ENCODE measurements around the gene ACER3.

Gene ACER3

DNA sequence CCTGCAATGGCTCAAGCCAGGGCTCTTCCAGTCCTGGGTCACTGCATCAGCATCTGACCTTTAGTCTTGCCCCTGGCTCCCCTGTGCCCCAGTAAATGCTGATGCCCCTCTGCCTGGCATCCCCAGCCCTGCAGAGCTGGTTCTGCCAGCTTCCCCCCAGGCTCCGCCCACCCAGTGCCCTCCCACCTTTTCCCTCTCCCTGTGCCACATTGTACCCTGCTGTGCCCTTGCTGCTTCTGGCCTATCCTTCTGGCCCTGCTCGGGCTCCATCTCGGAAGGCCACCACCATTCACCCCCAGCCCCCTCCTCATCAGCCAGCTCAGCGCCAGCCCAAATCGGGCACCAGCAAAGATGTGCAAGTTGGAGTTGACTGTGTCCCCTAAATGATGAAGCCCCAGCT lies 213.5 kb downstream of the ACER3 start:
- CTCF ChIA-PET = interaction anchor here (1.1 to 2.5 kb wide), 3 partner anchors 9 to 26 kb away, joined by 4 to 7 read pairs (median 6); no protein-coding TSS in a partner anchor
- WGBS (ENCODE audit: insufficient coverage) = 94% methylated on average over 2 of the region's 5 CpGs
- Histone ChIP-seq H3K27me3 (replicated peaks in 2 of 5; ENCODE audit: control insufficient read depth in 4 of 5, insufficient read depth in 5 of 5, low read length in 4 of 5) (peaks cover 0 to 3% (median 2%) of the 10 kb centered on the region in 5 experiments), H3K9me3 (ENCODE audit: control extremely low read depth in 1 of 5, control insufficient read depth in 4 of 5, insufficient read depth in 2 of 5, low read depth in 1 of 5, low read length in 4 of 5) (peaks cover 0 to 3% (median 0%) of the 10 kb centered on the region in 5 experiments), H3K27ac (ENCODE audit: insufficient read depth in 1 of 2, low read depth in 1 of 2, low read length in 2 of 2, poor library complexity in 1 of 2, severe bottlenecking in 2 of 2) (no peak overlapping the region), H3K4me3 (ENCODE audit: control insufficient read depth in 1 of 7, extremely low read depth in 1 of 7, insufficient read depth in 4 of 7, low read depth in 2 of 7, low read length in 6 of 7) (no peak overlapping the region), H3K36me3 (ENCODE audit: control insufficient read depth in 4 of 4, insufficient read depth in 4 of 4, low read length in 3 of 4) (no peaks in the 10 kb centered on the region), H3K4me1 (ENCODE audit: control extremely low read depth in 1 of 4, control insufficient read depth in 4 of 4, insufficient read depth in 4 of 4, low read length in 3 of 4) (peaks cover 0 to 24% (median 20%) of the 10 kb centered on the region in 4 experiments)
- POLR2A ChIA-PET = no interaction called here
- no peak for DNase-seq

DNA sequence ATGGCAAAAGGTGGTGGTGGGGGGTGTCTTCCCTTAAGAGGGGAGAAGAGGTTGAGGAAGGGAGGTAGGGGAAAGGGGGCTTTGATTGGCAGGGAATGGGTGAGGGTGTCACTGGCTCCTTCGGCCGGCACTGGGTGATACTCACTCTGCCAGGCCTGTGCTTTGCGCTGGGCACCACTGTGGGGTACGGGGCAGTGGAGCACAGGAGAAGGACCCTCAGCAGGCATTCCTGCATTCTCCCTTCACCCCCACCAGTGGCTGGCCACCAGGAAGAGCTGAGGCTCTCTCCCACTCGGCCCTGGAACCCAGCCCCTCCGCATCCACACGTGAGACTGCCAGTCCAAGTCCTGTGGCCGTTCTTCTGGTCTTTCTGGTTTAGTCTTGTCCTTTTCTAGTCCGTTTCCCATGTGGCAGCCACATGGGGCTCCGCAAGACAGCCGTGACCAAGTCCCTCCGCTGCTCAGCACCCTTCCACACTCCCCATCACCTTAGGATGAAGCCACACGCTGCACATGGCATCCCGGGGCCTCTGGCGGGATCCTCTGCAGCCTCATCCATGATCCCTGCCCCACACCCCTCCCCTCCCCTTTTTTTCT lies 214.0 kb downstream of the ACER3 start:
- H3K36me3 ChIP-seq (ENCODE audit: control insufficient read depth in 4 of 4, insufficient read depth in 4 of 4, low read length in 3 of 4) = no peaks in the 10 kb centered on the region
- DNase-seq = no peak
- peaks cover 0 to 3% (median 0%) of the 10 kb centered on the region in 5 experiments for H3K9me3 ChIP-seq (ENCODE audit: control extremely low read depth in 1 of 5, control insufficient read depth in 4 of 5, insufficient read depth in 2 of 5, low read depth in 1 of 5, low read length in 4 of 5)
- H3K4me1 ChIP-seq (ENCODE audit: control extremely low read depth in 1 of 4, control insufficient read depth in 4 of 4, insufficient read depth in 4 of 4, low read length in 3 of 4) = peaks cover 0 to 24% (median 20%) of the 10 kb centered on the region in 4 experiments
- peaks cover 0 to 3% (median 2%) of the 10 kb centered on the region in 5 experiments for H3K27me3 ChIP-seq (replicated peaks in 2 of 5; ENCODE audit: control insufficient read depth in 4 of 5, insufficient read depth in 5 of 5, low read length in 4 of 5)
- ChIA-PET CTCF (interaction anchor here (1.1 to 2.5 kb wide), 3 partner anchors 9 to 27 kb away, joined by 4 to 7 read pairs (median 6); no protein-coding TSS in a partner anchor), POLR2A (no interaction called here)
- 97% methylated on average over 13 of the region's 15 CpGs for WGBS (ENCODE audit: insufficient coverage)
- no peak overlapping the region for H3K27ac ChIP-seq (ENCODE audit: insufficient read depth in 1 of 2, low read depth in 1 of 2, low read length in 2 of 2, poor library complexity in 1 of 2, severe bottlenecking in 2 of 2)
- H3K4me3 ChIP-seq (ENCODE audit: control insufficient read depth in 1 of 7, extremely low read depth in 1 of 7, insufficient read depth in 4 of 7, low read depth in 2 of 7, low read length in 6 of 7) = no peak overlapping the region

DNA sequence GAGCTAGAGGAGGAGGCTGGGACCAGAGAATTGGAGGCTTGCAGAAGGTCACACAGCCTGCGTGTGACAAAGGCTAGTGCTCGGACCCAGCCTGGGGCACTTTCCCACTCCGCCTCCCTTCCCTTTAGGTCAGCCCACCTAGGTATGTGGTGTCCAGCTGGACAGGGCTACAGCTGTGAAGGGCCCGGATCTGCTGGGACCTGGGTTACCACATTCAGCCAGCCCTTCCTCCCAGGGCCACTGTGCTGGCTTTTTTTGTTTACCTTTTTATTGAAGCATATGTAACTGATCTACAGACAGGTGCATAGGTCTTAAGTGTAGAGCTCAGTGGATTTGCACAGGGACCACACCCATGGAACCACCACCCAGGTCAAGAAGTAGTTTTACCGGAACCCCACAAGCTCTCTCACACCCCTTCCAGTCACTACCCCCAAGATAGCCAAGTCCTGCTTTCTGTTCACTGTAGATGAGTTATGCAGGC lies 214.7 kb downstream of the ACER3 start:
- no peak overlapping the region for H3K27ac ChIP-seq (ENCODE audit: insufficient read depth in 1 of 2, low read depth in 1 of 2, low read length in 2 of 2, poor library complexity in 1 of 2, severe bottlenecking in 2 of 2)
- ChIA-PET CTCF (interaction anchor here (1.0 to 2.5 kb wide), 5 partner anchors 10 to 38 kb away, joined by 3 to 7 read pairs (median 4); no protein-coding TSS in a partner anchor), POLR2A (no interaction called here)
- no peaks in the 10 kb centered on the region for H3K36me3 ChIP-seq (ENCODE audit: control insufficient read depth in 4 of 4, insufficient read depth in 4 of 4, low read length in 3 of 4)
- 100% methylated on average over 3 of the region's 5 CpGs for WGBS (ENCODE audit: insufficient coverage)
- H3K4me3 ChIP-seq (ENCODE audit: control insufficient read depth in 1 of 7, extremely low read depth in 1 of 7, insufficient read depth in 4 of 7, low read depth in 2 of 7, low read length in 6 of 7) = no peak overlapping the region
- DNase-seq = no peak
- H3K4me1 ChIP-seq (ENCODE audit: control extremely low read depth in 1 of 4, control insufficient read depth in 4 of 4, insufficient read depth in 4 of 4, low read length in 3 of 4) = peaks cover 0 to 24% (median 20%) of the 10 kb centered on the region in 4 experiments
- H3K27me3 ChIP-seq (replicated peaks in 2 of 5; ENCODE audit: control insufficient read depth in 4 of 5, insufficient read depth in 5 of 5, low read length in 4 of 5) = peaks cover 0 to 3% (median 0%) of the 10 kb centered on the region in 5 experiments
- peaks cover 0 to 3% (median 0%) of the 10 kb centered on the region in 5 experiments for H3K9me3 ChIP-seq (ENCODE audit: control extremely low read depth in 1 of 5, control insufficient read depth in 4 of 5, insufficient read depth in 2 of 5, low read depth in 1 of 5, low read length in 4 of 5)
